GM18499 (cell line): ENCODE data around the gene BAX.
A peak's percentile ranks its signal among the peaks of the same experiment; 100 is the strongest.

Experiments used
- ATAC-seq: cut with Tn5 transposase; IDR thresholded peaks from one replicate; pipeline ENCODE4 v1.9.1; 2021; ENCODE audit warnings: moderate number of reproducible peaks; ENCODE audit not compliant: insufficient read depth, unreplicated experiment

BAX gene

GRCh38 chr19:48961051-48961649 lies 6.5 kb downstream of the BAX start:
- no peak for ATAC-seq

DNA sequence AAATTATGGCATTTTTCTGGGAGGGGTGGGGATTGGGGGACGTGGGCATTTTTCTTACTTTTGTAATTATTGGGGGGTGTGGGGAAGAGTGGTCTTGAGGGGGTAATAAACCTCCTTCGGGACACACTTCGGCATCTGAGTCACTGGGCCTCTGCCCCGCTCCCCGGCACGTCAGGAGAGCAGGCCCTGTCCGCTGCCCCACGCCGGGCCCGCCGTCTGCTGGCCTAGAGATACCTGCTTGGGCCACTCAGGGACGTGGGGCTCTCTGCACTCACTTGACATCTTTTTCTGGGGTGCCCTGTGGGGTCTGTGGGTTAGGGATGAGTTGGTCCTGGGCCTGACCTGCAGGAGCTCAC lies 7.0 kb downstream of the BAX start:
- no peak for ATAC-seq

DNA sequence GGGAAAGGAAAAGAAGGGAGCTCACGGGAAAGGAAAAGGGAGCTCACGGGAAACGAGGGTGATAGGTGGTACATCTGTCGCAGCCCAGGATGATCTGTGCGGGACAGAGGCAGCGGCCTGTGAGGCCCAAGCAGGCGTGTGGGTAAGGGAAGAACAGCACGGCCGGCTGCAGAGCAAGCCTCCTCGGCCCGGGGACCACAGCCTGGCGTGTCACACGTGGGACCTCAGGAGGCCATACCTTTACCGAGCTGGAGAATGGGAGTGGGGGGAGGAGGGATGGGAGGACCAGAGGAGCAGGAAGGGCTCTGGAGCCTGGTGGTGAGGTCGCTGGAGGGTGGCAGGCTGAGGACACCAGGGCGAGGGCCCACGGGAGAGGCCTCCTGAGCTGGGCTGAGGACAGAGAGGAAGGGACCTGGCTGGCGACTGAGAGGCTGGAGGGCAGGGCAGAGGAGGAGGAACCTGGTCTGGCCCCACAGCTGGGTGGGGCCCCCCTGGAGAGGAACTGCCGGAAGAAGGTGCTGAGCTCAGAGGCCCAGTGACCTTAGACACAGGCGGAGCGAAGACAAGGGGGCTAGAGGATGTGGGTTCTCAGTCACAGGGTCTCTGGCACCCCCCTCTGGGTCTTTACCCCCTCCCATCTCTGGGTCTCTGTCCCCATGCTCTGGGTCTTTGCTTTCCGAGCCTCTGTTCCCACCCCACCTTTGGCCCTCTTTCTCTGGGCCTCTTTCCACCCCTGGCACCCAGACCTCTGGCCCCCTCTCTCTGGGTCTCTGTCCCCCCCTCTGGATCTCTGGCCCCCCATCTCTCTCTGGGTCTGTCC lies 7.6 kb downstream of the BAX start:
- ATAC-seq, result no peak

DNA sequence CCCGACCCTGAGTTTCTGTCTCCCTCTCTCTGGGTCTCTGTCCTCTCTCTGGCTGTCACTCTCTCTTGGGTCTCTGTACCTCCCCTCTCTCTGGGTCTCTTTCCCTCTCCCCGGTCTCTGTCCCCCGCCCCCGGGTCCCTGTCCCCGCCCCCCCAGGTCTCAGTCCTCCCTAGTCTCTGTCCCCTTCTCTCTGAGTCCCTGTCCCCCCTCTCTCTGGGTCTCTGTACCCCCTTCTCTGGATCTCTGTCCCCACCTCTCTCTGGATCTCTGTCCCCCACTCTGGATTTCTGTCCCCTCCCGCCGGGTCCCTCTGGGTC lies 8.1 kb downstream of the BAX start:
- ATAC-seq, result no peak

GRCh38 chr19:48963371-48964204 lies 8.9 kb downstream of the BAX start:
- no peak for ATAC-seq

DNA sequence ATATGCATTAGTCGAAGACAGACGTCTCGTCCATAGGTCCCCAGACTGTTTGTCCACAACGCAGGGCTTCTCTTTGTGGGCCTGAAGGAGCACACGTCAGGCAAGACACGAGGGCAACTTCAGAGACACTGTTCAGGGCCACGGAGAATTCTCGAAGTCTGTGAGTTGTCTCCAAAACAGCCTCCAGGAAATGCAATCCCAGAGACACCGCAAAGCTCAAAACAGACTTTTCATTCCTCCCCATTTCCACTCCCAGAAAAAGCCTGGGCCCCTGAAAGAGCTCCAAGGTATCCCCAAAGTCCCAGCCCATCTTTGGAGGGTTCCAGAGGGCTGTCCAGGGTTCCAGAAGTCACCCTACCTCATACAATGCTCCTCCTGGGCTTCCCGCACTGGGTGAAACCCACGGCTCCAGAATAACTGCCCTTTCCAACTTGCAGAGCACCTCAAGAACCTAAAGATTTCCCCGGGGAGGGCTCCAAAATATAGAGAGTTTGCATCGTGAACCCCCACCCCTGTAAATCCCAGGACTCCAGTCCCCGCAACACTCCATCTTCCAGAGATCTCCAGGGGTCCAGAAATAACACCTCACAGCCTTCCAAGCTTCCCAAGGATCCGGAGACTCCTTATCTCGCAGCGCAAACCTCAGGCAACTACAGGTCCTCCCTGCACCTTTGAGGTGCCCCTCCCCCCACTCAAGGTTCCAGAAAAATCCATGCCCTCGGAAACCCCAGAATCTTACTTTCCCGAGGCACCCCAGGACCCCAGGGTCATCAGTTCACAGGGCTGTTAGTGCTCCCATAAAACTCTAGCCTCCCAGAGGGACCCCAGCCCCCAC lies 9.7 kb downstream of the BAX start:
- no peak for ATAC-seq

DNA sequence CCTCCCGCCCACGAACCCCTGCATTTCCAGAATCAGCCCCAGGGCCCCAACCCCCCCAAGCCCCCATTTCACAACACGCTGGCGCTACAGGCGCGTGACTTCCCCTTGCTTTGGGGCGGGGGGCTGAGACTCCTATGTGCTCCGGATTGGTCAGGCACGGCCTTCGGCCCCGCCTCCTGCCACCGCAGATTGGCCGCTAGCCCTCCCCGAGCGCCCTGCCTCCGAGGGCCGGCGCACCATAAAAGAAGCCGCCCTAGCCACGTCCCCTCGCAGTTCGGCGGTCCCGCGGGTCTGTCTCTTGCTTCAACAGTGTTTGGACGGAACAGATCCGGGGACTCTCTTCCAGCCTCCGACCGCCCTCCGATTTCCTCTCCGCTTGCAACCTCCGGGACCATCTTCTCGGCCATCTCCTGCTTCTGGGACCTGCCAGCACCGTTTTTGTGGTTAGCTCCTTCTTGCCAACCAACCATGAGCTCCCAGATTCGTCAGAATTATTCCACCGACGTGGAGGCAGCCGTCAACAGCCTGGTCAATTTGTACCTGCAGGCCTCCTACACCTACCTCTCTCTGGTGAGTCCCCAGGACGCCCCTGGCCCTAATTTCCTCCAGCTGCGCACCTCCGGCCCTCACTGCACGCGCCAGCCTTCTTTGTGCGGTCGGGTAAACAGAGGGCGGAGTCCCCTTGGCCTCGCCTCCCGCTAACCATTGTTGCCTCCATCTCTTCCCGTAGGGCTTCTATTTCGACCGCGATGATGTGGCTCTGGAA lies 10.5 kb downstream of the BAX start, which contains the start of gene FTL:
Gene FTL (plus strand): TSS at position 270 of the 766 bp plus-strand sequence. CDS start 199 bp downstream, at position 469.
- ATAC-seq, result peak; percentile 29

GRCh38 chr19:48965806-48966540 lies 11.3 kb downstream of the BAX start:
- peak; percentile 5 for ATAC-seq

DNA sequence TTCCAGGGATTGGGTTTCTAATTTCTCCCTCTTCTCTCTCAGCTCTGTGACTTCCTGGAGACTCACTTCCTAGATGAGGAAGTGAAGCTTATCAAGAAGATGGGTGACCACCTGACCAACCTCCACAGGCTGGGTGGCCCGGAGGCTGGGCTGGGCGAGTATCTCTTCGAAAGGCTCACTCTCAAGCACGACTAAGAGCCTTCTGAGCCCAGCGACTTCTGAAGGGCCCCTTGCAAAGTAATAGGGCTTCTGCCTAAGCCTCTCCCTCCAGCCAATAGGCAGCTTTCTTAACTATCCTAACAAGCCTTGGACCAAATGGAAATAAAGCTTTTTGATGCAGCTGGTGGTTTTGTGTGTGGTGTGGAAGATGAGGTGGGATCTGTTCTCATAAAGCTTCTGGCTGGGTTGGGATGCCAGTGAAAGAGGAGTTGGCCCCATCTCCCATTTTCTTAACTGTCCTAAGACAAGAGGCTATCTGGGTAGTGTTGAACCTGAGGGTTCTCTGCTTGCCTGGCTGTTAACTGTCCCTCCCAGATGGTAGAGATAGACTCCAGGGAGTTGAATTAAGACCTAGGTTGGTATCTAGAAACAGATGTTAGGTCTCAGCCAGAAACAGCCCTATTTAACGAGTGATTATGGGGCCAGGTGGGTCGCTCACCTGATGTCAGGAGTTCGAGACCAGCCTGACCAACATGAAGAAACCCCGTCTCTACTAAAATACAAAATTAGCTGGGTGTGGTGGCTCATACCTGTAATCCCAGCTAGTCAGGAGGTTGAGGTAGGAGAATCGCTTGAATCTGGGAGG lies 12.1 kb downstream of the BAX start:
- no peak for ATAC-seq

GRCh38 chr19:48967346-48968178 lies 12.9 kb downstream of the BAX start:
- ATAC-seq, result no peak

DNA sequence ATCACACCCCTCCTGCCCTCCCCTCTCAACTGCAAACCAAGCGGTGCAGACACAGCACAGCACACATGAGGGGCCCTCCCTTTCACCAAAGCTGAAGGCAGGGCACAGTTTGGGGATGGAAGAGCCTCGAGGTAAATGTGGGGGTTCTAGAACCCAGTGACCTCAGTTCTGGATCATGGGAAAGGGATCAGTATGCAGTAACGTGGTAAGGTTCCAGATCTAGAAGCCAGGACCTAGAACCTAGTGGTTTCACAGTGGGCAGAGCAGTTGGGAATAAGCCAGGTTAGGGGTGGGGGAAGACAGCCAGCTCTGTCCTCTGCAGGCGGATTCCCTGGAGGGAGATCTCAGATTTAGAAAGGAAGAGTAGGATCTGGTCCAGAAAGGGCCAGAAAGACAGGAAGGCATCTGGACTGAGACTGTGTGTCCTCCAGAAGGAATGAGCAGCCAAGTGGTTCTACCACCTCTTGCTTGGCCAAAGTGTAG lies 13.5 kb downstream of the BAX start:
- no peak for ATAC-seq

DNA sequence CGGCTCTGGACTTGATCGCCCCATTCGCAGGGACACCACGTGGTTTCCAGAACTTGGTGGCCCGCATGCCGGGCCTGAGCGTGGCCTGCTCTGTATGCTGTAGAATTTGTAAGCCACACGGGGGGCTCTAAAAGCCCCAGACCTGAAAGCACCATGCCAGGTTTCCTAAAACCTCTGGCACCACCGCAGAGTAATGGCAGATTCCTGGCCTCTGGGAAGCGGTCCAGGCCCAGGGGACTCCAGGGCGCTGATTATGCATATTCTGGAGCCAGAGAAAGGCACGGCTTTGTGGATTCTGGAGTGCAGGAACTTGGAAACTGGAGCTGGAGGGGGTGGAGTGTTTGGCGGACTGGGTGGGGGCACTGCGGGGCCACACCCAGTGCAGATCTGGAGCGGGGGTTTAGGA lies 14.1 kb downstream of the BAX start:
- no peak for ATAC-seq

DNA sequence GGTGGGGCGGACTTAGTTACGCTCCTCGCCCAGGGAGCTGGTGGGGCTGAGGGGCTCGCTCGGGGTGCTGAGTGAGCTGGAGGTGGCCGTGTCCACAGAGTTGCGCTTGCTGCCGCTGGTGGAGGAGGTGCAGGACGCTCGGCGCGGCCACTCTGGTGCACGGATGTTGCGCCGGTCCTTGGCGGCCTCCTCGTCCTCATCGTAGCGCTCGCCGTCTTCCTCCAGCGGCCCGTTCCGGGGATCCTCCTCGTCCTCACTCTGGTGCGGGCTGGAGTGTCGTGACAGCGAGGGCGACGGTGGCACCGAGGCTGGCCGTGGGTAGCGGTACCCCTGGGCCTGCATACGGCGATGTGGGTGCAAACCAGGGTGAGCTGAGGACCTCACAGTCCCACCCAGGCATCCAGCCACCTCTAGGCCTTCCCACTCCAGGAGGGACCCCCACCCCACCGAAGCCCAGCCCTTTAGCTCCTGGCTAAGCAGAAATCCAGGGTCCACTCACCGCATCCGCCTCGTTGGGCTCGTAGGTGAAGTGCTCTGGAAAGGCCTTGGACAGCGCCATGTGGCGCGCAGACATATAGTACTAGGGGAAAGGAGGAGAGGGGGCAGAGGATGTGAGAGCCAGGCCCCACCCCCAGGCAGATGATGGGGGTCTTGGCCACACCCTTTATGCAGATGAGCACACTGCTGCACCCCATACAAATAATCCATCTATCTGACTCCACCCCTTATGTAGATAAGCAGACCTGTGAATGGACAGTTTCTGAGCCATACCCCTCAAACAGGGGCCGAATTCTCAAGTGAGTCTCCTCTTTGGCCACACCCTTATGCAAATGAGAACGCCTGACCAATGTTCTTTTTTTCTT lies 14.8 kb downstream of the BAX start:
- ATAC-seq, result no peak

DNA sequence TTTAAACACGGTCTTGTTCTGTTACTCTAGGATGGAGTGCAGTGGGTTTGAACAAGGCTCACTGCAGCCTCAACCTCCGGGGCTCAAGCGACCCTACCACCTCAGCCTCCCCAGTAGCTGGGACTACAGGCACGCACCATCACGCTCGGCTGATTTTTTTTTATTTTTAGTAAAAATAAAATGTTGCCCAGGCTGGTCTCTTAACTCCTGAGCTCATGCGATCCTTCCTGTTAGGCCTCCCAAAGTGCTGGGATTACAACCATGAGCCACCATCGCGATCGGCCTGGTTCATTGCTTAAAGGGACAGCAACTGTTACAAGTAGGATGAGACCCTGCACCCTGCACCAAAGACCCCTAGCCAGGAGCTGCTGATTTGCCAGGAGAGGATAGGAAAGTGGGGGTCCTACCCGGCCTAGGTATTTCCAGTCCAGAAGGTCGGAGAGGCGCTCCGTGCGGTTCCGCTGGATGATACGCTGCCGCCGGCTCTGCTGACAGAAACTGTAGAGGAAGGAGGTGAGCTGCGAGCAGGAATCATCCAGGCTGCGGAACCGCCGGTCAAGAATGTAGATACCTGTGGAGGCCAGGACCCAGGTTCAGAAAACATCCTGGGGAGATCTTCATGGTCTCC lies 15.6 kb downstream of the BAX start:
- ATAC-seq, result no peak

GRCh38 chr19:48970923-48971395 lies 16.3 kb downstream of the BAX start:
- no peak for ATAC-seq
